Cardiac fibroblast (primary cell): ENCODE measurements around the gene ARIH2.

Experiments used
- DNase-seq, 2 donors: peaks; one replicate each; pipeline versions ENCODE4 v3.0.0 to v3.0.0-alpha.2; 2010; ENCODE audit warnings: low read depth in 2 of 2
- H3K4me3 ChIP-seq, 2 donors: replicated peaks in 1 of 2; 1 replicate in 1 of 2; 2 replicates in 1 of 2; pipeline ENCODE4 v1.5.1; 2011; ENCODE audit warnings: low read depth in 2 of 2, low read length in 2 of 2, mild to moderate bottlenecking in 2 of 2, moderate library complexity in 1 of 2
- TF ChIP-seq, protein P1 (sequence below): IDR thresholded peaks from one replicate; pipeline ENCODE4 v1.5.1; 2011; ENCODE audit warnings: low read depth, mild to moderate bottlenecking, low read length, inconsistent platforms

ARIH2 gene

GRCh38 chr3:49013738-49014660 is 95.4 kb downstream of the ARIH2 start:
- peak; percentile 52 to 58 for DNase-seq

DNA sequence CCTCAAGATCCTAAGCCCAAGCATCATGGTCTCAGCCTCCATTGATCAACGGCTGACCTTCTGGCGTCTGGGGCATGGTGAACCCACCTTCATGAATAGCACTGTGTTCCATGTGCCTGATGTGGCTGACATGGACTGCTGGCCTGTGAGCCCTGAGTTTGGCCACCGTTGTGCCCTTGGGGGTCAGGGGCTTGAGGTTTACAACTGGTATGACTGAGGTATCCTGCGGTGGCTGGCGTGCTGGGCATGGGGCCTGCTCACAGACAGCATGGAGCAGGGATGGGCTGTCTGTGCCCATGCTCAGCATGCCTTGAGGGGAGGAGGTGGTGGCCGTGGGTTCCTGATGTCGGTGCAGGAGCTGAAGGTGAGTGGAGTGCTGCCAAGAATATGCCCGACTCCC is 96.4 kb downstream of the ARIH2 start:
- TF ChIP-seq, protein P1, sequence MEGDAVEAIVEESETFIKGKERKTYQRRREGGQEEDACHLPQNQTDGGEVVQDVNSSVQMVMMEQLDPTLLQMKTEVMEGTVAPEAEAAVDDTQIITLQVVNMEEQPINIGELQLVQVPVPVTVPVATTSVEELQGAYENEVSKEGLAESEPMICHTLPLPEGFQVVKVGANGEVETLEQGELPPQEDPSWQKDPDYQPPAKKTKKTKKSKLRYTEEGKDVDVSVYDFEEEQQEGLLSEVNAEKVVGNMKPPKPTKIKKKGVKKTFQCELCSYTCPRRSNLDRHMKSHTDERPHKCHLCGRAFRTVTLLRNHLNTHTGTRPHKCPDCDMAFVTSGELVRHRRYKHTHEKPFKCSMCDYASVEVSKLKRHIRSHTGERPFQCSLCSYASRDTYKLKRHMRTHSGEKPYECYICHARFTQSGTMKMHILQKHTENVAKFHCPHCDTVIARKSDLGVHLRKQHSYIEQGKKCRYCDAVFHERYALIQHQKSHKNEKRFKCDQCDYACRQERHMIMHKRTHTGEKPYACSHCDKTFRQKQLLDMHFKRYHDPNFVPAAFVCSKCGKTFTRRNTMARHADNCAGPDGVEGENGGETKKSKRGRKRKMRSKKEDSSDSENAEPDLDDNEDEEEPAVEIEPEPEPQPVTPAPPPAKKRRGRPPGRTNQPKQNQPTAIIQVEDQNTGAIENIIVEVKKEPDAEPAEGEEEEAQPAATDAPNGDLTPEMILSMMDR: no peak
- no peak overlapping the region for H3K4me3 ChIP-seq
- no peak for DNase-seq

More at GRCh38 chr3:49013738-49014660, 95.4 kb downstream of the ARIH2 start:
- no peak overlapping the region for H3K4me3 ChIP-seq
- TF ChIP-seq, protein P1: peak; percentile 75

DNA sequence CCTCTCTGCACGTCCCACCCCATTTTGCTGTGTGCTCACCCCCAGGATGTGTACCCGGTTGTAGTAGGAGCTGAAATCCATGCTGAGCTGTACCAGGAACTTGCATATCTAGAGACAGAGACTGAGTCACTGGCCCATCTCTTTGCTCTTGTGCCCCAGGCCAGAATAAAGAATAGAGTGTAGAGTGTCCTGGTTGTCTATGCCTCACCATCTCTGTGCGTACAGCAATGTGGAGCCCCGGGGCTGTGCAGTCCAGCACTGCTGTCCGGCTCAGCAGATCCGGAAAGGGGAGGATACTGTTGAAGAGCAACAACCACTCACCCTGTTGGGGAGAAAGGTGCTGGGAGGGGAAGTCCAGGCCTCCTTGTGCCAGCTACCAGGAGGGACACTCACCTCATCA is 97.1 kb downstream of the ARIH2 start:
- no peak for DNase-seq
- TF ChIP-seq, protein P1: no peak
- no peak overlapping the region for H3K4me3 ChIP-seq

GRCh38 chr3:49016414-49017228 is 98.0 kb downstream of the ARIH2 start:
- no peak for DNase-seq
- TF ChIP-seq, protein P1: no peak
- no peak overlapping the region for H3K4me3 ChIP-seq

GRCh38 chr3:49017229-49017970 is 98.8 kb downstream of the ARIH2 start:
- TF ChIP-seq, protein P1: no peak
- peak overlapping the region; percentile 75 to 85 for H3K4me3 ChIP-seq
- no peak for DNase-seq

DNA sequence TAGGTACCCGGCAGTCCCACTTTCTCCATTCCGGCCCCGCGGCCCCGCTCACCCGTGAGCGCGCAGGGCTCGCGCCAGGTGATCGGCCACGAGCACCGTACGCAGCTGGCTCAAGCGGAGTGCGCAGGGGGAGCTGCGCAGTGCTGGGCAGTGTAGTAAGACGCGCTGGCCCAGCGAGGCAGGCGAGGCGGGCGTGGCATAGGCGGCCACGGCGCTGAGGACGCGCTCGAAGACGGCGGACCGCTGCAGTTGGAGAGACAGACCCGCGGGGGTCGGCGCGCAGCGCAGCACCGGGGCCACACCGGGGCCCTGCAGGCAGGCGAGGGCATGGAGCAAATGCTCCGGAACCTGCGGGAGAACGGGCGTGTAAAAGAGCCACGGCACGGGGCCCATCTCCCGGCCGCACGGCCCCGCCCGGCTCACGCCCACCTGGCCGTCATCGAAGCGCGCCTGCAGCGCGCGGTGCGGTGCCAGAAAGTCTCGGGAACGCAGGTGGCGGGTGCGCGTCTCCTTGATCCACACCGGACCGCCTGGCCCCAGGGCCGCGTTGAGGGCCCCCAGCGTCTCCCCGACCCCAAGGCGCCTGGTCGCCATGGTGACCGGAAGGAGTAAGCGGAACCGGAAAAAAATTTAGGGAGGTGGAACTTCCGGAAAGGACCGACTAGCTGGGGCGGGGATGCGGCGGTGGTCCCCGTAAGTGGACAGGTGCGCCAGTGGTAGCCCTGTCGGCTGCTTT is 99.5 kb downstream of the ARIH2 start, which contains the start of gene DALRD3:
DALRD3 (minus strand) TSS at position 610 of the 736 bp plus-strand sequence; CDS start at position 594, 16 bp downstream.
- TF ChIP-seq, protein P1: no peak

More for the DNA sequence above, 99.5 kb downstream of the ARIH2 start, which contains the start of gene DALRD3:
- peak within 1 kb of the TSS; percentile 75 to 85 for H3K4me3 ChIP-seq
- DNase-seq: peak; percentile 59 to 62
